ENCODE data around the gene CCDC81.
"Not testable (repeated sequence)": the region's sequence is repeated elsewhere in the genome, so short reads cannot be mapped to it uniquely, and the experiment has no call there.

Gene CCDC81

GRCh38 chr11:86388198-86388597 lies 13.5 kb downstream of the CCDC81 start:
- DNase-seq (ENCODE audit: low spot score), result no peak

DNA sequence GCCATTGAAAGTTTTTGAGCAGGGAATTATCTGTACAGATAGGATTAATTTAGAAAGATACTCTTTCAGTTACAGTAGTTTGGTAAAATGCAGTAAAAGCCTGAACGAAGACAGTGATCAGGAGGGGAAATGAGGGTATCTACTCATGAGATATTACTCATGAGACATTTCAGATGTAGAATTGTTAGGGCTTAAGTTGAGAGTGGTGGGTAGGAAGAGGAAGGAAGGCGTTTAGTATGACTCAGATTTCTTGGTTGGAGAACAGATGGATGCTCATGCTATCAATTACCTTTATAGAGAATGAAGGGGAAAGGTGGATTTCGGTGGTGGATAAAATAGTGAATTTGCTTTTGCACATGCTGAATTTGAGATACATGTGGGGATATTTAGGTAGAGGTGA lies 15.8 kb downstream of the CCDC81 start:
- no peak for DNase-seq (ENCODE audit: low spot score)

DNA sequence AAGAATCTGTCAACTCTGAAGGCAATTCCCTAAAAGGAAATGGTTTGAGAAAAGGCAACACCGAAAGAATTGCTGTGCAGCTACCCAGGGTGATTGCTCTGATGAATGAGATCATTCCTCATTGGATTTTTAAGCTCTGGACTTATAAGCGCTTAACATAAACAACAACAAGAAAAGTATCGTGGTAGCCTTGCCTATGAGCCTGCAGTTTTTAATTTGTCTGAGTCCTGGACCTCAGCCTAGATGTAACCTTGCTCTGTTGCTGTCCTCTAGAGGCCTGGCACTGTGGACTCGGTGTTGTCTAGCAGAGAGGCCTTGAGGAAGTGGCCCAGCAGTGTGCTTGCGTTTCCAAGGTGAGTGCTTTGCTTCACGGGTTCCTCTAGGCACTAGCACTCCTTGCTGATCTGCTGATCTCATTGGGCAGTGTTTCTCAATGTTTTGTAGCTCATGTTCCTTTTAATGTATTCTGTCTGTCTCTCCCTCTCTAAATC lies 20.4 kb downstream of the CCDC81 start:
- DNase-seq (ENCODE audit: low spot score), result no peak

GRCh38 chr11:86396396-86396795 lies 21.7 kb downstream of the CCDC81 start:
- DNase-seq (ENCODE audit: low spot score), result no peak

DNA sequence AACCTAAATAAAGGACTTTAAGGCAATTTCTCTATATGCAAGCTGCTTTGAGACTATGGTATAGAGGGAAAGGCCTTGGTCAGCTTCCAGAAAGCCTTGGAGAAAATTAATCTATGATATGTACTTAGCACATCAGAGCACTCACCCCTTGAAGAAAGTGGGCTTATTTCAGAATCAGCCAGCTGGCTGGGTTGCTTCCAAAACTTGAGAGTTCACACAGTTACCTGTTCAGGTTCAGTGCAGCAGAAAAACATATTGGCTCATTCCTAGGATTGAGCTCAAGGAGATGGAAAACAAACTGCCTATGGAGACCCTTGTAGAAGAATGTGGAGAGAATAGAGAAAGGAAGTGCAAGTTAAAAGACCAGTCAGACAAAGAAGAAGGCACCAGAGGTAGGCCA lies 22.7 kb downstream of the CCDC81 start:
- no peak for DNase-seq (ENCODE audit: low spot score)

GRCh38 chr11:86398106-86398505 lies 23.4 kb downstream of the CCDC81 start:
- no peak for DNase-seq (ENCODE audit: low spot score)

DNA sequence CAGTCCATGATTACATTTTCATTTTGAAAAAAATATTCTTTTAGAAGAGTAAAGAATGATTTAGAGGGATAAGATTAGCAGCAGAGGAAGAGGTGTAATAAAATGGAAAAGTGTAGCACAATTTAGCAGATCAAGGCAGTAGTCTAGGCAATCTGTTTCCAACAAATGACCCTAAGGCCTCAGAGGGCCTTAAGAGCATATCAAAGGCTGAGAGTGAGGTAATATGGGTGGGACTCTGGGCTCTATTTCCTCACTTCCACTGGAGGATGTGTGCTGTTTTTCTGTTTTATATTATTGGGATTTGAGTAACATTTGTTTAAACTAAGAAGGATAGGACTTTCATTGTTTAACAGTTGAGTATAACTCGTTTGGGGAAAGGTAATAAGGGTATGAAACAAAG lies 28.8 kb downstream of the CCDC81 start:
- no peak for DNase-seq (ENCODE audit: low spot score)

DNA sequence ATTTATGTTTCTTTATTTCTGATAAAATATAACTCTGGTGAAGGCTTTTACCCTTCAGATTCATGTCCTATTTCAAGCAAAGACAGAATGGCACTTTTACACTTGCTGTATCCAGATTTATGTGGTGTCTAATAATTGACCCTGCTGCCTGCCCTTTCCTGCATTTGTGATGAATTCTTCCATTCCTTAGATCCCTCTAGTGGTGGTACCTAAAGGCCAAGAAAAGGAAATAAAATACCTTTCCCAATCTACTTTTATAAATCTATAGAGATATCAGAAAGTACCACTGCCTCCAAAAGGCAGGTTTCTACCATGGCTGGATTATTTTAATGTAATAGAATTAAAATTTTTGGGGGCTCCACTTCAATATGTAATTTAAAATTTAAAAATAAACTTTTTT lies 34.2 kb downstream of the CCDC81 start:
- no peak for DNase-seq (ENCODE audit: low spot score)

- no peak for DNase-seq (ENCODE audit: low spot score)
Measured at GRCh38 chr11:86414032-86414431, 39.3 kb downstream of the CCDC81 start.

DNA sequence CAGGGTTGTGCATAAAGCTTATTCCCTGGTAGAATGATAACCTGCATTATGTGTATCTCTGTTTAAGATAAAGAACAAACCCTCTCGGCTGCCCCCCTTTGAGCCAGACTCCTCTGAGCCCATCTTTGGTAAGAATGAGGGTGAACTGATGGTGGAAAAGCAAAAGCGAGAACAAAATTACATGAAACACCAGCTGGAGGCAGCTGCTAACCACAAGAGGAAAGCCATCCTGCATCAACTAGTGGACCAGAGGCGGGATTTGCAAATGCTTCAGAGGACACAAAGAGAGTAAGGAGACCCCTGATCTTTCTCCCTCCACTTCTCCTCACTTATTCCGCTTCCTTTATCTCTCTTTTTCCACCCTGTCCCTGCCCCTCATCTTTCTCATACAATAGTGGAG lies 40.3 kb downstream of the CCDC81 start:
- DNase-seq (ENCODE audit: low spot score), result no peak

GRCh38 chr11:86416494-86416893 lies 41.8 kb downstream of the CCDC81 start:
- no peak for DNase-seq (ENCODE audit: low spot score)

- DNase-seq (ENCODE audit: low spot score), result not testable (repeated sequence)
Measured at GRCh38 chr11:86416951-86417350, 42.3 kb downstream of the CCDC81 start.

DNA sequence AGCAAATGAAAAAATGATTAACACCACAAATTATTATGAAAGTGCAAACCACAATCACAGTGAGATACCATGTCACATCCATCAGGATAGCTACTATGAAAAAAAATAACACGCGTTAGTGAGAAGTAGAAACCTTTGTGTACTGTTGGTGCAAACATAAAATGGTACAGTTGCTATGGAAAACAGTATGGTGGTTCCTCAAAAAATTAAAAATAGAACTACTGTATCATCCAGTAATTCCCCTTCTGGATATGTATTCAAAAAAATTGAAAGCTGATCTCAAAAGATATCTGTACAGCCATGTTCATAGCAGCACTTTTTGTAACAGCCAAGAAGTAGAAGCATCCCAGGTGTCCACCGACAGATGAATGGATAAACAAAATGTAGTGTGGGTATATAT lies 43.4 kb downstream of the CCDC81 start:
- DNase-seq (ENCODE audit: low spot score), result no peak

DNA sequence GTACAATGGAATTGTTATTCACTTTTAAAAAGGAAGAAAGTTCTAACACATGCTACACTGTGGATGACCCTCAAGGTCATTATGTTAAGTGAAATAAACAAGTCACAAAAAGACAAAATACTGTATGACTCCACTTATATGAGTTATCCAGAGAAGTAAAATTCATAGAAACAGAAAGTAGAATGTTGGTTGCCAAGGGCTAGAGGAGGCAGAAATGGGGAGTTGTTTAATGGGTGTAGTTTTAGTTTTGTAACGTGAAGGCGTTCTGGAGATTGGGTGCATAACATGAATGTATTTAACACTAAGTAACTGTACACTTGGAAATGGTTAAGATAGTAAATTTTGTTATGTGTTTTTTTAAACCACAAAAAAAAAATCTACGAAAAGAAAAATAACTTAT lies 43.8 kb downstream of the CCDC81 start:
- no peak for DNase-seq (ENCODE audit: low spot score)

DNA sequence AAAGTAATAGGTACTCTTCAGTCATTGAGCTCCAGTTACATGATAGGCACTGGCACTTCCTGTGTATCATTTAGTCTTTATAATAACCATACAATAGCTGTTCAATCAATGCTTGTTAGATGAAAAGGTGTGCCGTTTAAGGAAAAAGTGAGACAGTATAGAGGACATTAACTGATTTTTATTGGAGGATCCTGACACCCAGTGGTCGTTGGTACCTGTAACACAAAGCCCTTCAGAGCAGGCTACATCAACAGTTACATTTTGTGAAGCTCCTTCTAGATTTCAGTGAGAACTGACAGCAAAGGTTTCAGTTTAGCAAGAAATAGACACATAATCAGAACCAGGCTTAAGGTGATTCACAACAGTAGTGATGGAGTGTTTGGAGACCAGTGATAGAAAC lies 44.2 kb downstream of the CCDC81 start:
- peak; percentile 18 for DNase-seq (ENCODE audit: low spot score)

GRCh38 chr11:86421946-86422345 lies 47.3 kb downstream of the CCDC81 start:
- DNase-seq (ENCODE audit: low spot score), result no peak

- DNase-seq (ENCODE audit: low spot score), result no peak
Measured at GRCh38 chr11:86422371-86422770, 47.7 kb downstream of the CCDC81 start.

DNA sequence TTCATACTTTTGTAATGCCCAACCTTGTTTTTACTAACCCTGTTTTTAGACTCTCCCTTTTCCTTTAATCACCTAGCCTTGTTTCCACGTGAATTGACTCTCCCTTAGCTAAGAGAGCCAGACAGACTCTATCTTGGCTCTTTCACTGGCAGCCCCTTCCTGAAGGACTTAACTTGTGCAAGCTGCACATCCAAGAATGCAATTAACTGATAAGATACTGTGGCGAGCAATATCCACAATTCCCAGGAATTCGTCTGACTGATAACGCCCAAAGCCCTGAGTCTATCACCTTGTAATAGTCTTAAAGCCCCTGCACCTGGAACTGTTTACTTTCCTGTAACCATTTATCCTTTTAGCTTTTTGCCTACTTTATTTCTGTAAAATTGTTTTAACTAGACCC lies 48.8 kb downstream of the CCDC81 start:
- not testable (repeated sequence) for DNase-seq (ENCODE audit: low spot score)

DNA sequence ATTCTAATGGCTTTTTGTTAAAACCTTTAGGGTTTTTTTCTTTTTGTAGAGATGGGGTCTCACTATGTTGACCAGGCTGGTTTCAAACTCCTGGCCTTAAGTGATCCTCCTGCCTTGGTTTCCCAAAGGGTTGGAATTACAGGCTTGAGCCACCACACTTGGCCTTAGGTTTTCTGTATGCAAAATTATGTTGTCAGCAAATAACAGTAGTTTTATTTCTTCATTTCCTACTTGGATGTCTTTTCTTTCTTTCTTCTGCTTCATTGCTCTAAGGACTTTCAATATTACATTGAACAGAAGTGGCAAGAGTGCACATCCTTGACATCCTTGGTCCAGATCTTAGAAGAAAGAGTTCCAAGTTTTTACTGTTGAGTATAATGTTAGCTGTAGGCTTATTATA lies 52.8 kb downstream of the CCDC81 start:
- no peak for DNase-seq (ENCODE audit: low spot score)

DNA sequence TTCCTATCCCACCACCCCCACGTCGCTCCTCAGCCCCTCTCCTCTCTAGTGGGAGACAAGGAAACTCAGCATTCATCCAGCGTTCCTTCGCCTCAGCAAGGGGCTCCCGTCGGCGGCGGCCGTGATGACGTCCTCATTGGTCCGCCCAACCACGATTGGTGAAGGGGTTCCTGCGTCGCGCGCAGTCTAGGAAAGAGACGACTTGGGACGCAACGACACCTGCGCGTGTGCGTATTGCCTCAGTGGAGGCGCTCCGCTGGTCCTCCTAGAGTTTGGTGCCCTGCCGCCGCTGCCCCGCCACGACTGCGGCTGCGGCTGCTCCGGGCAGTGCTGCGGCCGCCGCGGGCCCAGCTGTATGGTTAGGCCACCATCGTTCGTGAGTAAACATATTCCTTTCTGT lies 56.6 kb downstream of the CCDC81 start:
- no peak for DNase-seq (ENCODE audit: low spot score)

DNA sequence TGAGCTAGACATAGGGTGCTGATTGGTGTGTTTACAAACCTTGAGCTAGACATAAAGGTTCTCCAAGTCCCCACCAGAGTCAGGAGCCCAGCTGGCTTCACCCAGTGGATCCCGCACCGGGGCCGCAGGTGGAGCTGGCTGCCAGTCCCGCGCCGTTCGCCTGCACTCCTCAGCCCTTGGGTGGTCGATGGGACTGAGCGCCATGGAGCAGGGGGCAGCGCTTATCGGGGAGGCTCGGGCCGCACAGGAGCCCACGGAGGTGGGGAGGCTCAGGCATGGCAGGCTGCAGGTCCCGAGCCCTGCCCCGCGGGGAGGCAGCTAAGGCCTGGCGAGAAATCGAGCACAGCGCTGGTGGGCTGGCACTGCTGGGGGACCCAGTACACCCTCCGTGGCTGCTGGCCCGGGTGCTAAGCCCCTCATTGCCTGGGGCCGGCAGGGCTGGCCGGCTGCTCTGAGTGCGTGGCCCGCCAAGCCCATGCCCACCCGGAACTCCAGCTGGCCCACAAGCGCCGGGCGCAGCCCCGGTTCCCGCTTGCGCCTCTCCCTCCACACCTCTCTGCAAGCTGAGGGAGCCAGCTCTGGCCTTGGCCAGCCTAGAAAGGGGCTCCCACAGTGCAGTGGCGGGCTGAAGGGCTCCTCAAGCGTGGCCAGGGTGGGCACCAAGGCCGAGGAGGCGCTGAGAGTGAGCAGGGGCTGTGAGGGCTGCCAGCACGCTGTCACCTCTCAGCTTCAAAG lies 58.8 kb downstream of the CCDC81 start:
- not testable (repeated sequence) for DNase-seq (ENCODE audit: low spot score)

DNA sequence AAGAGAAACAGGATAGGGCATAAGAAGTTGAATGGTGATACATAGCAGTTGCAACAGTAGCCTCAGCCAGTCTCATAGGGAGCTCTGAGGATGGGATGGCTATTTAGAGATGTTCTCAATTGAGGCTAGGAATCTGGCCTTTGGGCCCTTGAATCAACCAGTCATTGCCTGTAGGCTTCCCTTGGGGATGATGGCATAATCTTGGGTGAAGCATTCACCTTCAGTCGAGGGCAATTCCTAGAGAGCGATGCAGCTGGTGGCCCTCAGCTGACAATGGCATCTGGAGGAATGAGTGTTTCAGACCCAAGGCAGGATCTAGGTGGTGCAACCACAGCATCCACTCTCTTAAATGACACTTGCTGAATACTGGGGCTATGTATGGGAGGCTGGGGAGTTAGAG lies 61.0 kb downstream of the CCDC81 start:
- DNase-seq (ENCODE audit: low spot score), result no peak

- no peak for DNase-seq (ENCODE audit: low spot score)
Measured at GRCh38 chr11:86438685-86439084, 64.0 kb downstream of the CCDC81 start.

- no peak for DNase-seq (ENCODE audit: low spot score)
Measured at GRCh38 chr11:86440305-86440716, 65.6 kb downstream of the CCDC81 start.

Data from SW480 (cell line).